SK-N-DZ (cell line): ENCODE data around the gene ECPAS.
"Not testable (repeated sequence)": the region's sequence is repeated elsewhere in the genome, so short reads cannot be mapped to it uniquely, and the experiment has no call there.

Experiments
- DNase-seq: peaks from one replicate; pipeline ENCODE4 v3.0.0-alpha.2; 2015; ENCODE audit warnings: low spot score
- small RNA-seq, 2 experiments: library from RNA; depleted of rRNA; stranded (forward); fragments of <200 nt; gene quantifications; one replicate each; pipeline ENCODE3, GENCODE V24; 2014

Gene ECPAS

DNA sequence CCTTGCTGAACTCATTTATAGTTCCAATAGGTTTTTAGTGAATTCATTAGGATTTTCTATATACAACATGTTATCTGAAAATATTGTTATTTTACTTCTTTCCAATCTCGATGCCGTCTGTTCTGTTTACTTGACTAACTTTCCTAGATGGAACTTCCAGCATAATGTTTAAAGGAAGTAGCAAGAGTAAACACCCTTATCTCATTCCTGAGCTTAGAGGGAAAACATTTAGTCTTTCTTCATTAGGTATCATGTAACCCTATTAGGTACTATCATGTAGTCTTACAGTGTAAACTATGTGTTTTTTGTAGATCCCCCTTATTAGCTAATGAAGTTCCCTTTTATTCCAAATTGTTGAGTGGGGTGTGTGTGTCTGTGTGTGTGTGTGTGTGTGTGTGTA is 131.6 kb downstream of the ECPAS start:
- DNase-seq, result no peak

GRCh38 chr9:111350556-111350955 is 133.6 kb downstream of the ECPAS start:
- DNase-seq, result no peak

- DNase-seq, result no peak
Observed at GRCh38 chr9:111349766-111350165, 134.4 kb downstream of the ECPAS start.

- no peak for DNase-seq
Observed at GRCh38 chr9:111348821-111349271, 135.3 kb downstream of the ECPAS start.

GRCh38 chr9:111334318-111334863 is 149.8 kb downstream of the ECPAS start:
- DNase-seq, result not testable (repeated sequence)

DNA sequence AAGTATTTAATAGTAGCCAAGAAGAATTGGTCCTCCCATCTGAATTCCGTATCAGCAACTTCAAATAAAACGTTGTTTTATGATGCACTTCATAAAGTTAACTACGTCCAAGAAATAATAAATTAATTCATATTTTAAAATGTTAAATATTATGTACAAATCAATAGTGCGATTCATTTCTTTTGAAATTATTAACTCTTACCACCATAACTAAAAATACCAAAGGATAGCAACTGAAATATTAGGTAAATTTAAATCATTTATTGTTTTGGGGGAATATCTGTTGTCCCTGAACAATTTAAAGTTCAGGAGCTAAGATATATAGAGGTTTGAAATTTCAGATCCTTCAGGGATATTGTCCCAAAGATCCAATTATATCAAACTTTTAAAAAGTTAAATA is 154.1 kb downstream of the ECPAS start, which contains the start of gene OR2K2:
Gene OR2K2, minus strand, starts transcription at position 101 of the 400 bp plus-strand sequence. CDS start 1,791 bp downstream, outside the sequence.
- DNase-seq, result no peak

- no peak for DNase-seq
Observed at GRCh38 chr9:111320631-111321030, 163.6 kb downstream of the ECPAS start.

- no peak for DNase-seq
Observed at GRCh38 chr9:111316796-111317195, 167.4 kb downstream of the ECPAS start.

Small RNA genes lying within 50 kb of the gene (small RNA-seq; reads per million reads assigned to genes)
- 0 reads per million in 2 experiments for gene RNA5SP294
